Thyroid gland (tissue), 4 donors: Measurements from ENCODE around the gene PRKAG1. TPM values are rescaled to one million over a fixed set of nuclear protein-coding genes. Genes with fewer than 3 reads are reported as not detected.

ENCODE experiments used
- DNase-seq, 2 donors: peaks; one replicate each; pipeline ENCODE4 v3.0.0-alpha.2; 2019
- H3K27ac ChIP-seq, 3 donors: fragments of 200-600 bp; sonication (generic); 1 replicate in 2 of 3; 2 replicates in 1 of 3; pipeline ENCODE4 v1.5.1; 2016 to 2019; ENCODE audit warnings: mild to moderate bottlenecking in 1 of 3, moderate library complexity in 1 of 3
- H3K27me3 ChIP-seq: fragments of 200-600 bp; sonication (generic); one replicate; pipeline ENCODE4 v1.5.1; 2019
- H3K36me3 ChIP-seq, 2 donors: fragments of 200-600 bp; sonication (generic); one replicate each; pipeline ENCODE4 v1.5.1; 2016 to 2019
- H3K4me1 ChIP-seq, 2 donors: fragments of 200-600 bp; sonication (generic); one replicate each; pipeline ENCODE4 v1.5.1; 2017 to 2019
- H3K4me3 ChIP-seq, 3 donors: fragments of 200-600 bp; sonication (generic); replicated peaks in 1 of 3; 1 replicate in 2 of 3; 2 replicates in 1 of 3; pipeline ENCODE4 v1.5.1; 2016; ENCODE audit warnings: mild to moderate bottlenecking in 1 of 3
- H3K9me3 ChIP-seq: fragments of 200-600 bp; sonication (generic); one replicate; pipeline ENCODE4 v1.5.1; 2017
- POLR2A ChIP-seq, 2 donors: fragments of 450-650 bp; IDR thresholded peaks; one replicate each; pipeline ENCODE4 v1.6.1; 2017; ENCODE audit warnings: antibody characterized with exemption in 2 of 2, mild to moderate bottlenecking in 2 of 2, moderate library complexity in 1 of 2
- WGBS, 2 donors: methylation state at CpG; one replicate each; pipeline ENCODE4 v1.1.5; 2017; 5-methylcytosine and 5-hydroxymethylcytosine counted together
- intact Hi-C: fragments of 100-400 bp; cut with DNase I; formaldehyde crosslinking; loops from one replicate; pipeline ENCODE4 v1.15.1; 2023
- small RNA-seq: library from RNA; depleted of rRNA; stranded (forward); fragments of <200 nt; gene quantifications from one replicate; pipeline ENCODE3, GENCODE V24; 2016
- total RNA-seq, 4 donors: library from RNA; depleted of rRNA; stranded (reverse); fragments of >200 nt; gene quantifications; one replicate each; pipeline ENCODE4 v1.2.3, GENCODE V29; 2016
- TF ChIP-seq, protein P1 (sequence below), 6 experiments: fragments of 200-600 bp in 3 of 6; fragments of 450-650 bp in 3 of 6; sonication (generic) in 3 of 6; IDR thresholded peaks; one replicate each; pipeline ENCODE4 v1.5.1; 2016 to 2019; ENCODE audit warnings: antibody characterized with exemption in 6 of 6, mild to moderate bottlenecking in 2 of 6, inconsistent platforms in 1 of 6, moderate library complexity in 1 of 6

PRKAG1 gene
- total RNA-seq, 4 donors from 2014 or later, result 50.3 to 68.1 (median 59.9) TPM

DNA sequence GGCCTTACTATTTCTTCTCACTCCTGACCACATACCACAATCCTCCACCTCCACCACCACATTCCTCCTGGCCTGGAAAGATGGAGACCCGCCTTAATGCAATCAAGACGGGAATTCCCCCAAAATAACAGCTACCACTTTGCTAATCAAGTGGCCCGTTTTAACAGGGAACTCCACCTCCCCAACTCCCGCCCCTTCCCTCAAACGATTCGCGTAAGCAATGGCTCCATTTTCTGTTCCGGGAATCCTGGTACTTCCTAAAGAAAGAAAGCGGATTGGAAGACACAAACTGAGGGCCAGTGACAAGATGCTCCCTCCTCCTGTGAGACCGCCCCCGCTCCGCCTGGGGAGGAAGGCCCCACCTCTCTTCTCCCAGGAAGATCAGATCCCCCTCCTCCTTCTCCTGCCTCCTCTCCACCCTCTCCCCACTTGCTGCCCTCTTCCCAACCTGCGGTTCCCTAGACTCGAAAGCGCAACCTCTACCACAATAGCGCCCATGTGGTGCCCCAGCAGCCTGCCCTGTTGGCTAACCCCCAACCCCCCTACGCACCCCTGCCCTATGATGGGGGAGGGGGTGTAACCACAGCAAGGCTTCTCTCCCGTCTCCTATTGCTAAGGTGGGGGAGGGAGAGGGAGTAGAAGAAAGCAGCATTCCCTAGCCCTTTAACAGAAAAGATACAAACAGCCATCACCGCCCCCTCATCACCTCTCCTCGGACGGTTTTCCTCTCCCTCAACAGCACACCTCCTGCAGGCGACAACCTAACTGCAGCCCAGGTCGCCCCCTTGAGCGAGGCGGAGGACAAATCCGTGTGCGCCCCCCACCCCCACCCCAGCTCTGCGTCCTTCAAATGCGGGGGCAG, 62.1 kb downstream of the PRKAG1 start:
- Histone ChIP-seq H3K27ac (peak overlapping the region; percentile 12 to 84 (median 70)), H3K4me1 (peaks cover 17 to 26% of the 10 kb centered on the region in 2 donors), H3K9me3 (no peaks in the 10 kb centered on the region), H3K27me3 (no peaks in the 10 kb centered on the region), H3K4me3 (peak overlapping the region; percentile 43 to 87 (median 75)), H3K36me3 (peaks cover 0 to 5% of the 10 kb centered on the region in 2 donors)
- DNase-seq, result peak; percentile 85 to 88
- TF ChIP-seq POLR2A (IDR thresholded peaks at IDR 0.05), result peak in 1 of 2 donors; percentile 46
- TF ChIP-seq, protein P1, sequence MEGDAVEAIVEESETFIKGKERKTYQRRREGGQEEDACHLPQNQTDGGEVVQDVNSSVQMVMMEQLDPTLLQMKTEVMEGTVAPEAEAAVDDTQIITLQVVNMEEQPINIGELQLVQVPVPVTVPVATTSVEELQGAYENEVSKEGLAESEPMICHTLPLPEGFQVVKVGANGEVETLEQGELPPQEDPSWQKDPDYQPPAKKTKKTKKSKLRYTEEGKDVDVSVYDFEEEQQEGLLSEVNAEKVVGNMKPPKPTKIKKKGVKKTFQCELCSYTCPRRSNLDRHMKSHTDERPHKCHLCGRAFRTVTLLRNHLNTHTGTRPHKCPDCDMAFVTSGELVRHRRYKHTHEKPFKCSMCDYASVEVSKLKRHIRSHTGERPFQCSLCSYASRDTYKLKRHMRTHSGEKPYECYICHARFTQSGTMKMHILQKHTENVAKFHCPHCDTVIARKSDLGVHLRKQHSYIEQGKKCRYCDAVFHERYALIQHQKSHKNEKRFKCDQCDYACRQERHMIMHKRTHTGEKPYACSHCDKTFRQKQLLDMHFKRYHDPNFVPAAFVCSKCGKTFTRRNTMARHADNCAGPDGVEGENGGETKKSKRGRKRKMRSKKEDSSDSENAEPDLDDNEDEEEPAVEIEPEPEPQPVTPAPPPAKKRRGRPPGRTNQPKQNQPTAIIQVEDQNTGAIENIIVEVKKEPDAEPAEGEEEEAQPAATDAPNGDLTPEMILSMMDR (IDR thresholded peaks at IDR 0.05), result no peak
- WGBS, 2 donors, result 1% methylated on average over 20 to 29 of the region's 29 CpGs
- intact Hi-C loops, result no loop called here

DNA sequence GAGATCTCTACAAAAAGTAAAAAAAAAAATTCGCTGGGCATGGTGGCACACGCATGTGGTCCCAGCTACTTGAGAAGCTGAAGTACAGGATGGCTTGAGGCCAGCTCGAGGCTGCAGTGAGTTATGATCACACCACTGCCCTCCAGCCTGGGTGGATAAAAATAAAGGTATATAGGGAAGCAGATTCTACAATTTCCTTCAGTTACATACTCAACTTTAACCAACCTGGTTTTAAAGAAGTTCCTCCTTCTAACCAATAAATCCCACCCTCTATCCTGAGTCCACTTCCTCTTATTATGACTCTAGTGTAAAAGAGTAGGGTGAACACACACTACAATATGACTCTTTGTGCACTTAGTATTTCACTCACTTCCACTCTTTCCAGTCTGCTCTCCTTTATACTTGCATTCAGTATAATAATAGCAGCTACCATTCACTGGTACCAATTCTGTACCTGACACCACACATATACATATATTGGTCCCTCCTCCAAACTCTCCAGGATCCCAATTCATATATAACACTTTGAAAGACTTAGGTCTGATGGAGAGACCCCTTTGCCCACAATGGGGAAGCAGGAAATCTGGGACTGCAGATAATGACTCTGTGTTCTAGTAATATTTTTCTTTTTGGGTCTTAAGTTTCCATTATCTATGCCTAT, 63.6 kb downstream of the PRKAG1 start:
- Histone ChIP-seq H3K4me1 (peaks cover 17 to 26% of the 10 kb centered on the region in 2 donors), H3K27ac (no peak overlapping the region), H3K9me3 (no peaks in the 10 kb centered on the region), H3K27me3 (no peaks in the 10 kb centered on the region), H3K36me3 (peaks cover 0 to 5% of the 10 kb centered on the region in 2 donors), H3K4me3 (no peak overlapping the region)
- intact Hi-C loops, result no loop called here
- TF ChIP-seq, protein P1 (IDR thresholded peaks at IDR 0.05), result no peak
- no peak for TF ChIP-seq POLR2A (IDR thresholded peaks at IDR 0.05)
- 27 to 43% methylated on average over 3 of the region's 3 CpGs for WGBS, 2 donors
- peak; percentile 72 to 73 for DNase-seq

DNA sequence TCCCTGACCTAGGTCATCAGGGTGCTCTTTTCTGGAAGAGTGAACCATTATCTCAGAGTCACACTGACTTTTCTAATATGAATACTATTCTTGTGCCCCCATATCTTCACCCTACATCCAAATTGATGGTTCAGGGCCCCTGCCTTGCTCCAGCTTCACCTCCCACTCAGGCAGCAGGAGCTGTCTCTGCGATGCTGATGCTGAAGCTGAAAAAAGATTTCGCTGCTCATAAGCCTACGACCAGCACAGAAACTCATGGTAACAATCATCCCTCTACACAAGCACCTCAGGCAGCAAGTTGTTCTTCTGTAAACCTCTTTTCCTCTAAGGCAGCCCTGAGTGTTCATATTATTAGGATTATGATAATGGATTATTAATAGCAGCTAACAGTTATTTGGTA, 64.5 kb downstream of the PRKAG1 start:
- H3K27ac ChIP-seq, result no peak overlapping the region
- no peaks in the 10 kb centered on the region for H3K27me3 ChIP-seq
- no peaks in the 10 kb centered on the region for H3K9me3 ChIP-seq
- WGBS, 2 donors, result 97 to 99% methylated on average over 3 of the region's 3 CpGs
- TF ChIP-seq POLR2A (IDR thresholded peaks at IDR 0.05), result no peak
- TF ChIP-seq, protein P1 (IDR thresholded peaks at IDR 0.05), result no peak
- DNase-seq, result no peak
- H3K4me1 ChIP-seq, result peaks cover 17 to 26% of the 10 kb centered on the region in 2 donors
- intact Hi-C loops, result no loop called here
- H3K36me3 ChIP-seq, result peaks cover 0 to 5% of the 10 kb centered on the region in 2 donors
- H3K4me3 ChIP-seq, result no peak overlapping the region

DNA sequence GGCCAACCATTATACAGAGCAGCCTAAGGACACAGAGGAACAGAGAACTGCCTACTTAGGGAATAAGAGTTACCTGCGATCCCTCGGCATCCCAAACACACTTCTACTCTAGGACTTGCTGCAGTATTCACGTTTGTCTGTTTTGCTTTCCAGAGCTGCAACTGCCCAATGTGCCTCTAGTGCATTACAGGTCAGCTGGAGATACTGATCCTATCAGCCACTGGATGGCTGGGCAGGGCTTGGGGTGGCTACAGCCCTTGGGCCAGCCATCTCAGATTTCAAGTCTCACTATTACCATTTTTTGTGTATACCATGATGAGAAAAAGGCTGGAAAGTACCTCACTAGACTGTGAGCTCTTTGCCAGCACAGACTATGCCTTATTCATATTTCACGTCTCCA, 65.9 kb downstream of the PRKAG1 start:
- Histone ChIP-seq H3K4me3 (no peak overlapping the region), H3K27me3 (no peaks in the 10 kb centered on the region), H3K36me3 (peaks cover 0 to 5% of the 10 kb centered on the region in 2 donors), H3K9me3 (no peaks in the 10 kb centered on the region), H3K4me1 (peaks cover 25 to 28% of the 10 kb centered on the region in 2 donors), H3K27ac (no peak overlapping the region)
- intact Hi-C loops, result no loop called here
- 85 to 86% methylated on average over 4 of the region's 4 CpGs for WGBS, 2 donors
- DNase-seq, result no peak
- TF ChIP-seq, protein P1 (IDR thresholded peaks at IDR 0.05), result no peak
- TF ChIP-seq POLR2A (IDR thresholded peaks at IDR 0.05), result no peak

Small RNA genes within 50 kb of the gene (small RNA-seq; reads per million reads assigned to genes)
- gene RNU6-940P, result not detected

Other genes with a start within 250 kb of the PRKAG1 start
- gene ADCY6, start 229.7 kb downstream of the PRKAG1 start, total RNA-seq, result 10 to 100 TPM; 23.6 to 45.5 (median 30.3) TPM
- gene CACNB3, start 200.3 kb downstream of the PRKAG1 start, total RNA-seq, result 10 to 100 TPM in 3 of 4 donors, 1 to 10 TPM in 1; 7.1 to 16.4 (median 13.1) TPM
- gene DDX23, start 166.6 kb downstream of the PRKAG1 start, total RNA-seq, result 10 to 100 TPM; 59.4 to 88.2 (median 70.9) TPM
- 1 to 10 TPM in 3 of 4 donors, under 1 TPM in 1; 0.68 to 3.0 (median 1.6) TPM for gene RND1, start 152.9 kb downstream of the PRKAG1 start, total RNA-seq
- 10 to 100 TPM in 3 of 4 donors, 1 to 10 TPM in 1; 9.0 to 20.1 (median 16.5) TPM for gene FKBP11, start 93.3 kb downstream of the PRKAG1 start, total RNA-seq
- gene ARF3, start 61.3 kb downstream of the PRKAG1 start, total RNA-seq, result 100 to 1,000 TPM in 3 of 4 donors, 10 to 100 TPM in 1; 92.7 to 177 (median 136) TPM
- 1 to 10 TPM in 1 of 4 donors, under 1 TPM in 2, not detected in 1; 0.54 to 1.7 (median 0.59) TPM for gene WNT10B, start 47.0 kb downstream of the PRKAG1 start, total RNA-seq
- not detected for gene WNT1, start 40.5 kb downstream of the PRKAG1 start, total RNA-seq
- gene DDN, start 19.4 kb downstream of the PRKAG1 start, total RNA-seq, result under 1 TPM in 2 of 4 donors, not detected in 2; 0.11 to 0.13 TPM
- gene KMT2D, start 42.0 kb upstream of the PRKAG1 start, total RNA-seq, result 100 to 1,000 TPM in 1 of 4 donors, 10 to 100 TPM in 3; 42.5 to 107 (median 71.6) TPM
- gene RHEBL1, start 51.2 kb upstream of the PRKAG1 start, total RNA-seq, result under 1 TPM in 1 of 4 donors, not detected in 3; 0.98 TPM
- gene DHH, start 76.0 kb upstream of the PRKAG1 start, total RNA-seq, result under 1 TPM; 0.17 to 0.94 (median 0.44) TPM
- 10 to 100 TPM; 30.4 to 54.8 (median 46.6) TPM for gene LMBR1L, start 92.1 kb upstream of the PRKAG1 start, total RNA-seq
- gene TUBA1B, start 112.6 kb upstream of the PRKAG1 start, total RNA-seq, result 100 to 1,000 TPM; 284 to 653 (median 477) TPM
- 10 to 100 TPM; 24.6 to 64.4 (median 32.1) TPM for gene TUBA1A, start 170.3 kb upstream of the PRKAG1 start, total RNA-seq
- gene TUBA1C, start 246.3 kb upstream of the PRKAG1 start, total RNA-seq, result 100 to 1,000 TPM in 3 of 4 donors, 10 to 100 TPM in 1; 80.6 to 385 (median 212) TPM